GM12878 (cell line): ENCODE data around the gene IKZF5. TPM values are rescaled to one million over a fixed set of nuclear protein-coding genes. Genes with fewer than 3 reads are reported as not detected.

ENCODE experiments used
- ATAC-seq: fragments of 200-7000 bp; cut with Tn5 transposase; 3 replicates; pipeline ENCODE4 v1.9.1; 2020; ENCODE audit warnings: mild to moderate bottlenecking, moderate library complexity
- BruUV-seq: library from RNA; stranded (reverse); fragments of 400-500 nt; replicated peaks from 2 replicates; lab custom pipeline; 2021; lab: Mats Ljungman, UMichigan
- CTCF ChIA-PET: fragments of 300-600 bp; sonication (Branson Sonifier 250); formaldehyde crosslinking; extraction: SDS; loops from one replicate; lab custom pipeline; 2021; ENCODE audit warnings: inconsistent platforms; lab: Yijun Ruan, JAX
- POLR2A ChIA-PET: fragments of 350-600 bp; formaldehyde crosslinking; extraction: SDS; loops from one replicate; lab custom pipeline; 2021; ENCODE audit warnings: inconsistent platforms; lab: Charles Lee
- RAD21 ChIA-PET: fragments of 300-600 bp; sonication (Branson Sonifier 250); formaldehyde crosslinking; loops from one replicate; lab custom pipeline; 2023; ENCODE audit warnings: antibody characterized with exemption; ENCODE audit not compliant: unreplicated experiment; lab: Charles Lee
- SMC1A ChIA-PET: fragments of 300-600 bp; sonication (Branson Sonifier 250); formaldehyde crosslinking; loops from one replicate; lab custom pipeline; 2023; ENCODE audit not compliant: unreplicated experiment, uncharacterized antibody; lab: Charles Lee
- DNase-seq: peaks from one replicate; pipeline ENCODE4 v3.0.0-alpha.2; 2011; ENCODE audit warnings: low read depth, low spot score
- FAIRE-seq: peaks from 3 replicates; lab custom pipeline; 2011; peaks lifted over from hg19 to GRCh38; lab: Jason Lieb, UNC
- H2AFZ ChIP-seq: 2 replicates; pipeline ENCODE4 v1.6.0; 2011; ENCODE audit warnings: low read depth, low read length, control low read depth; ENCODE audit not compliant: control insufficient read depth
- H3K27ac ChIP-seq: 2 replicates; pipeline ENCODE4 v1.5.1; 2011; ENCODE audit warnings: control low read depth; ENCODE audit not compliant: control insufficient read depth, insufficient read depth
- H3K27me3 ChIP-seq, 2 experiments: replicated peaks in 1 of 2; 2 replicates each; pipeline versions ENCODE4 v1.6.0 to v1.6.1; 2011; ENCODE audit warnings: low read length in 1 of 2; ENCODE audit not compliant: control insufficient read depth in 2 of 2, insufficient read depth in 2 of 2
- H3K36me3 ChIP-seq, 2 experiments: 2 replicates each; pipeline ENCODE4 v1.5.1; 2011; ENCODE audit warnings: low read length in 1 of 2; ENCODE audit not compliant: control insufficient read depth in 2 of 2, insufficient read depth in 2 of 2
- H3K4me1 ChIP-seq: 2 replicates; pipeline ENCODE4 v1.6.1; 2011; ENCODE audit warnings: mild to moderate bottlenecking, low read length, moderate library complexity, mixed read lengths; ENCODE audit not compliant: control insufficient read depth, insufficient read depth
- H3K4me2 ChIP-seq: 2 replicates; pipeline ENCODE4 v1.6.0; 2011; ENCODE audit warnings: control low read depth; ENCODE audit not compliant: control insufficient read depth, insufficient read depth
- H3K4me3 ChIP-seq: fragments of 200-600 bp; sonication (generic); 2 replicates; pipeline ENCODE4 v1.5.1; 2016
- H3K79me2 ChIP-seq: 2 replicates; pipeline ENCODE4 v1.6.0; 2011; ENCODE audit warnings: low read length; ENCODE audit not compliant: control insufficient read depth, insufficient read depth
- H3K9ac ChIP-seq: 2 replicates; pipeline ENCODE4 v1.8.0; 2011; ENCODE audit warnings: low read length, control low read depth, mixed read lengths; ENCODE audit not compliant: control insufficient read depth, insufficient read depth
- H3K9me3 ChIP-seq: replicated peaks from 3 replicates; pipeline ENCODE4 v1.5.1; 2011; ENCODE audit warnings: mild to moderate bottlenecking, low read length; ENCODE audit not compliant: control insufficient read depth, insufficient read depth
- H4K20me1 ChIP-seq: 2 replicates; pipeline ENCODE4 v1.6.0; 2011; ENCODE audit not compliant: control insufficient read depth, insufficient read depth
- ASH2L ChIP-seq: fragments of 300-600, 200-600 bp; sonication (generic); IDR thresholded peaks from 2 replicates; pipeline ENCODE4 v1.6.1; 2017; ENCODE audit warnings: low read depth, mild to moderate bottlenecking, borderline replicate concordance
- CBX5 ChIP-seq: sonication (generic); IDR thresholded peaks from 2 replicates; pipeline ENCODE4 v1.6.1; 2016; ENCODE audit warnings: low read depth, moderate library complexity, mild to moderate bottlenecking, inconsistent platforms
- EZH2 ChIP-seq: IDR thresholded peaks from 2 replicates; pipeline ENCODE4 v1.6.1; 2012; ENCODE audit warnings: low read depth, mild to moderate bottlenecking, control low read depth, inconsistent platforms, low read length, borderline replicate concordance; ENCODE audit not compliant: control insufficient read depth
- HDAC6 ChIP-seq: fragments of 200-600 bp; sonication (generic); IDR thresholded peaks from one replicate; pipeline ENCODE4 v1.8.0; 2017; ENCODE audit warnings: antibody characterized with exemption; ENCODE audit not compliant: unreplicated experiment
- HDGF ChIP-seq: fragments of 450-650 bp; IDR thresholded peaks from 2 replicates; pipeline ENCODE4 v1.6.1; 2016; ENCODE audit warnings: antibody characterized with exemption
- JUNB ChIP-seq: IDR thresholded peaks from 2 replicates; pipeline ENCODE4 v1.6.1; 2016; ENCODE audit warnings: antibody characterized with exemption, mild to moderate bottlenecking
- KAT2A ChIP-seq: conservative IDR thresholded peaks from 2 replicates; pipeline ENCODE4 v1.6.1; 2011; ENCODE audit warnings: low read depth, low read length; ENCODE audit not compliant: control insufficient read depth
- NR2C1 ChIP-seq: fragments of 450-650 bp; IDR thresholded peaks from 2 replicates; pipeline ENCODE4 v1.6.1; 2017; ENCODE audit warnings: antibody characterized with exemption, mild to moderate bottlenecking, moderate library complexity
- PBX3 ChIP-seq: IDR thresholded peaks from 2 replicates; pipeline ENCODE4 v1.6.1; 2011; ENCODE audit warnings: mild to moderate bottlenecking, low read depth, low read length, moderate library complexity; ENCODE audit not compliant: insufficient replicate concordance
- POLR2AphosphoS2 ChIP-seq: IDR thresholded peaks from 2 replicates; pipeline ENCODE4 v1.6.1; 2011; ENCODE audit warnings: low read depth, mild to moderate bottlenecking, low read length, improper control_type of control experiment, moderate library complexity
- RB1 ChIP-seq: fragments of 450-650 bp; formaldehyde crosslinking; IDR thresholded peaks from 2 replicates; pipeline ENCODE4 v1.6.1; 2017; ENCODE audit warnings: mild to moderate bottlenecking, borderline replicate concordance
- SKIL ChIP-seq: fragments of 450-650 bp; IDR thresholded peaks from 2 replicates; pipeline ENCODE4 v1.6.1; 2017; ENCODE audit warnings: mild to moderate bottlenecking, low read depth, inconsistent platforms; ENCODE audit not compliant: poor library complexity, severe bottlenecking
- TAF1 ChIP-seq: IDR thresholded peaks from 2 replicates; pipeline ENCODE4 v1.6.1; 2011; ENCODE audit warnings: mild to moderate bottlenecking, low read depth, low read length, borderline replicate concordance
- TARDBP ChIP-seq: IDR thresholded peaks from 2 replicates; pipeline ENCODE4 v1.6.1; 2016; ENCODE audit warnings: borderline replicate concordance
- WGBS: methylation state at CpG from one replicate; pipeline ENCODE4 v1.1.6; 2016; ENCODE audit warnings: low lambda C conversion rate; ENCODE audit not compliant: insufficient replicate concordance, insufficient coverage; ENCODE audit errors: missing lambda C conversion rate; 5-methylcytosine and 5-hydroxymethylcytosine counted together
- in situ Hi-C: fragments of 300-500 bp; cut with MboI; formaldehyde crosslinking; loops from 9 replicates; pipeline ENCODE4 v1.14.3; 2018; ENCODE audit warnings: mixed read lengths
- intact Hi-C: fragments of 100-400 bp; cut with micrococcal nuclease; formaldehyde crosslinking; loops from one replicate; pipeline ENCODE4 v1.14.2; 2022; ENCODE audit not compliant: unreplicated experiment
- polyA plus RNA-seq, 11 experiments: library from polyadenylated mRNA; depleted of rRNA in 4 of 11; unstranded in 6 of 11; stranded (reverse) in 5 of 11; fragments of >200 nt; fragmentation: Nextera tagmentation in 4 of 11; fragmentation: Illumina TruSeq in 1 of 11; extraction: Ambion mirVana in 4 of 11; extraction: Trizol in 1 of 11; gene quantifications; 1 replicate in 1 of 11; 2 replicates in 10 of 11; pipeline versions ENCODE4 v1.2.1 to v1.2.3, GENCODE V29; 2011 to 2016; ENCODE audit warnings: inconsistent platforms in 2 of 11, missing spikeins in 2 of 11, low read depth in 1 of 11
- total RNA-seq, 4 experiments: library from RNA; depleted of rRNA in 3 of 4; stranded (reverse); fragments of >200 nt in 3 of 4; fragmentation: Illumina TruSeq in 1 of 4; extraction: Trizol in 1 of 4; gene quantifications; 2 replicates each; pipeline versions ENCODE4 v1.2.1 to v1.2.3, GENCODE V29; 2013 to 2021

The IKZF5 gene
- total and polyA plus RNA-seq, 10 of the 15 experiments (the other 5 are each of a cell fraction or from before 2014, with no cell fraction given), result 5.3 to 23.2 (median 11.8) TPM

- H3K4me1 ChIP-seq, result peaks cover 29% of the 10 kb centered on the region
- peak overlapping the region; percentile 68 for H3K4me2 ChIP-seq
- H3K27me3 ChIP-seq, result no peaks in the 10 kb centered on the region
- no peaks in the 10 kb centered on the region; the same call in 1 of the 2 replicates for H4K20me1 ChIP-seq
- H3K36me3 ChIP-seq, result peaks cover 4 to 11% of the 10 kb centered on the region in 2 experiments; a peak in 3 of 4 replicates
- ChIA-PET POLR2A (interaction anchor here (0.7 to 1.0 kb wide), 2 partner anchors 10 to 18 kb away, joined by 3 to 5 read pairs; partner anchors contain the start of gene PSTK), CTCF (interaction anchor here (0.7 to 1.5 kb wide), 5 partner anchors 9 to 126 kb away, joined by 3 to 6 read pairs (median 3); partner anchors contain the start of gene PSTK), SMC1A (interaction anchor here (1.4 to 2.8 kb wide), 5 partner anchors 8 to 40 kb away, joined by 3 to 14 read pairs (median 6); partner anchors contain the start of genes ACADSB and IKZF5)
- peak overlapping the region; percentile 24; the same call in 1 of the 2 replicates for H3K4me3 ChIP-seq
- intact Hi-C loops, result loop anchor here (5.0 kb wide), 1 partner anchor 1804 kb away; the partner anchor contains the start of gene ABRAXAS2
- peak; percentile 18 for FAIRE-seq
- no peak overlapping the region for H2AFZ ChIP-seq
- TF ChIP-seq KAT2A, result no peak
- no peak for TF ChIP-seq SKIL
- no peak for TF ChIP-seq RB1
- no peak for TF ChIP-seq TARDBP
- TF ChIP-seq HDGF, result no peak
- TF ChIP-seq NR2C1, result no peak
- TF ChIP-seq CBX5, result no peak
- no peak for TF ChIP-seq EZH2
- TF ChIP-seq POLR2AphosphoS2, result no peak
- no peak for TF ChIP-seq HDAC6
- no peak for TF ChIP-seq ASH2L
- no peak for TF ChIP-seq JUNB
- no peak for TF ChIP-seq TAF1
- no peak for TF ChIP-seq PBX3
- TF ChIP-seq, all 136 proteins: peak for 0
- ATAC-seq (peak; percentile 52; the same call in 2 of the 3 replicates), DNase-seq (no peak)
- 85% methylated on average over 6 of the region's 6 CpGs for WGBS
- in situ Hi-C loops, result no loop called here
- Histone ChIP-seq H3K27ac (peak overlapping the region; percentile 45), H3K9ac (no peak overlapping the region), H3K9me3 (no peaks in the 10 kb centered on the region), H3K79me2 (peaks cover 29% of the 10 kb centered on the region)
- BruUV-seq, result no TSS peak
- RAD21 ChIA-PET, result interaction anchor here (0.9 kb wide), 1 partner anchor 14 kb away, joined by 3 read pairs; no protein-coding TSS in a partner anchor
Measured at GRCh38 chr10:122998360-122998917, 10.2 kb downstream of the IKZF5 start.
